NCI-H748 treated with DMSO at 0.1 percent for 48 hours (cell line): Measurements from ENCODE around the gene ARSG.

Experiments used
- DNase-seq: peaks from one replicate; lab custom pipeline; 2025; lab: John Stamatoyannopoulos, UW

The ARSG gene

GRCh38 chr17:68377771-68378267 is 86.5 kb downstream of the ARSG start:
- no peak for DNase-seq

GRCh38 chr17:68378268-68379176 is 87.2 kb downstream of the ARSG start:
- peak; percentile 37 for DNase-seq

- DNase-seq, result no peak
Measured at GRCh38 chr17:68379177-68379510, 87.8 kb downstream of the ARSG start.

GRCh38 chr17:68379692-68380677 is 88.7 kb downstream of the ARSG start:
- DNase-seq, result no peak

GRCh38 chr17:68381076-68381900 is 90.0 kb downstream of the ARSG start:
- DNase-seq, result no peak

- no peak for DNase-seq
Measured at GRCh38 chr17:68382582-68383085, 91.3 kb downstream of the ARSG start.

- no peak for DNase-seq
Measured at GRCh38 chr17:68383120-68383442, 91.8 kb downstream of the ARSG start.

GRCh38 chr17:68383443-68384321 is 92.4 kb downstream of the ARSG start:
- no peak for DNase-seq

- DNase-seq, result no peak
Measured at GRCh38 chr17:68384471-68384870, 93.2 kb downstream of the ARSG start.

- no peak for DNase-seq
Measured at GRCh38 chr17:68384941-68385340, 93.6 kb downstream of the ARSG start.

GRCh38 chr17:68385490-68386215 is 94.4 kb downstream of the ARSG start:
- no peak for DNase-seq

GRCh38 chr17:68387435-68388218 is 96.3 kb downstream of the ARSG start:
- no peak for DNase-seq

- DNase-seq, result no peak
Measured at GRCh38 chr17:68389041-68389440, 97.7 kb downstream of the ARSG start.

- no peak for DNase-seq
Measured at GRCh38 chr17:68390888-68391545, 99.7 kb downstream of the ARSG start.

GRCh38 chr17:68391561-68392268 is 100.4 kb downstream of the ARSG start:
- no peak for DNase-seq

GRCh38 chr17:68394608-68395331 is 103.5 kb downstream of the ARSG start:
- no peak for DNase-seq
